ENCODE results near the gene GSG1. TPM values are rescaled to one million over a fixed set of nuclear protein-coding genes. Genes with fewer than 3 reads are reported as not detected.

The GSG1 gene
- not detected in 2 replicates for total RNA-seq
- long read RNA-seq, partial matches to known transcripts = 0 of 1 reads
- long read RNA-seq, other reads (novel, unspliced or antisense) = 0 of 1 reads

GRCh38 chr12:13103391-13104033, at the start of gene GSG1:
GSG1 (minus strand) TSS chr12:13103667; CDS start chr12:13103512, 155 bp downstream.
- Mint-ChIP-seq H3K4me1 (ENCODE audit: unreplicated experiment) (peaks cover 44% of the 10 kb centered on the region), H3K4me3 (ENCODE audit: unreplicated experiment) (no peak within 1 kb of the TSS), H3K27me3 (ENCODE audit: unreplicated experiment) (no peaks in the 10 kb centered on the region), H3K36me3 (ENCODE audit: unreplicated experiment) (no peaks in the 10 kb centered on the region), H3K9me3 (ENCODE audit: unreplicated experiment) (no peaks in the 10 kb centered on the region), H3K27ac (ENCODE audit: unreplicated experiment) (peak within 1 kb of the TSS; percentile 96)
- DNase-seq (ENCODE audit: extremely low spot score, unreplicated experiment) = no peak
- TF ChIP-seq CTCF (IDR thresholded peaks at IDR 0.05) = no peak

- Mint-ChIP-seq H3K27ac (ENCODE audit: unreplicated experiment) (peak overlapping the region; percentile 5), H3K36me3 (ENCODE audit: unreplicated experiment) (no peaks in the 10 kb centered on the region), H3K27me3 (ENCODE audit: unreplicated experiment) (no peaks in the 10 kb centered on the region), H3K9me3 (ENCODE audit: unreplicated experiment) (peaks cover 6% of the 10 kb centered on the region), H3K4me3 (ENCODE audit: unreplicated experiment) (no peak overlapping the region), H3K4me1 (ENCODE audit: unreplicated experiment) (peaks cover 34% of the 10 kb centered on the region)
- no peak for TF ChIP-seq CTCF (IDR thresholded peaks at IDR 0.05)
- no peak for DNase-seq (ENCODE audit: extremely low spot score, unreplicated experiment)
Observed at GRCh38 chr12:13153180-13153579, 49.7 kb upstream of the GSG1 start.

- H3K27me3 Mint-ChIP-seq (ENCODE audit: unreplicated experiment) = no peaks in the 10 kb centered on the region
- no peak overlapping the region for H3K4me3 Mint-ChIP-seq (ENCODE audit: unreplicated experiment)
- no peaks in the 10 kb centered on the region for H3K36me3 Mint-ChIP-seq (ENCODE audit: unreplicated experiment)
Observed at GRCh38 chr12:13152756-13153155, 49.3 kb upstream of the GSG1 start.

GRCh38 chr12:13152281-13152680, 48.8 kb upstream of the GSG1 start:
- no peak for DNase-seq (ENCODE audit: extremely low spot score, unreplicated experiment)
- Mint-ChIP-seq H3K4me1 (ENCODE audit: unreplicated experiment) (peaks cover 42% of the 10 kb centered on the region), H3K27me3 (ENCODE audit: unreplicated experiment) (no peaks in the 10 kb centered on the region), H3K4me3 (ENCODE audit: unreplicated experiment) (no peak overlapping the region), H3K9me3 (ENCODE audit: unreplicated experiment) (peaks cover 6% of the 10 kb centered on the region), H3K36me3 (ENCODE audit: unreplicated experiment) (no peaks in the 10 kb centered on the region), H3K27ac (ENCODE audit: unreplicated experiment) (no peak overlapping the region)
- TF ChIP-seq CTCF (IDR thresholded peaks at IDR 0.05) = no peak

More at GRCh38 chr12:13152756-13153155, 49.3 kb upstream of the GSG1 start:
- H3K27ac Mint-ChIP-seq (ENCODE audit: unreplicated experiment) = no peak overlapping the region
- no peak for DNase-seq (ENCODE audit: extremely low spot score, unreplicated experiment)
- H3K4me1 Mint-ChIP-seq (ENCODE audit: unreplicated experiment) = peaks cover 38% of the 10 kb centered on the region
- H3K9me3 Mint-ChIP-seq (ENCODE audit: unreplicated experiment) = peaks cover 6% of the 10 kb centered on the region
- no peak for TF ChIP-seq CTCF (IDR thresholded peaks at IDR 0.05)

GRCh38 chr12:13149411-13149810, 45.9 kb upstream of the GSG1 start:
- peaks cover 40% of the 10 kb centered on the region for H3K4me1 Mint-ChIP-seq (ENCODE audit: unreplicated experiment)
- no peak overlapping the region for H3K4me3 Mint-ChIP-seq (ENCODE audit: unreplicated experiment)
- no peak for TF ChIP-seq CTCF (IDR thresholded peaks at IDR 0.05)
- peaks cover 6% of the 10 kb centered on the region for H3K9me3 Mint-ChIP-seq (ENCODE audit: unreplicated experiment)
- no peak for DNase-seq (ENCODE audit: extremely low spot score, unreplicated experiment)
- no peaks in the 10 kb centered on the region for H3K36me3 Mint-ChIP-seq (ENCODE audit: unreplicated experiment)
- H3K27me3 Mint-ChIP-seq (ENCODE audit: unreplicated experiment) = no peaks in the 10 kb centered on the region
- no peak overlapping the region for H3K27ac Mint-ChIP-seq (ENCODE audit: unreplicated experiment)
